Transverse colon (tissue), 3 donors: Measurements from ENCODE around the gene ZMYND11.

Experiments
- CTCF ChIP-seq, 5 experiments: fragments of 200-600 bp in 3 of 5; fragments of 450-650 bp in 2 of 5; sonication (generic) in 3 of 5; IDR thresholded peaks; 1 replicate in 2 of 5; 2 replicates in 3 of 5; pipeline ENCODE4 v1.5.1; 2016 to 2017; ENCODE audit warnings: antibody characterized with exemption in 5 of 5, inconsistent platforms in 3 of 5, mild to moderate bottlenecking in 2 of 5, moderate library complexity in 1 of 5
- POLR2A ChIP-seq: fragments of 450-650 bp; IDR thresholded peaks from one replicate; pipeline ENCODE4 v1.6.1; 2016; ENCODE audit warnings: antibody characterized with exemption, mild to moderate bottlenecking, moderate library complexity

- TF ChIP-seq CTCF (IDR thresholded peaks at IDR 0.05) (no peak), POLR2A (no peak)
These were observed 111.2 kb downstream of the ZMYND11 start for GRCh38 chr10:246431-246830.
